Hepatic stellate cell (primary cell): ENCODE measurements around the gene CRB2.
A peak's percentile ranks its signal among the peaks of the same experiment; 100 is the strongest.

Experiments
- DNase-seq: peaks from one replicate; pipeline ENCODE4 v3.0.0; 2011; ENCODE audit warnings: low spot score

CRB2 gene

DNA sequence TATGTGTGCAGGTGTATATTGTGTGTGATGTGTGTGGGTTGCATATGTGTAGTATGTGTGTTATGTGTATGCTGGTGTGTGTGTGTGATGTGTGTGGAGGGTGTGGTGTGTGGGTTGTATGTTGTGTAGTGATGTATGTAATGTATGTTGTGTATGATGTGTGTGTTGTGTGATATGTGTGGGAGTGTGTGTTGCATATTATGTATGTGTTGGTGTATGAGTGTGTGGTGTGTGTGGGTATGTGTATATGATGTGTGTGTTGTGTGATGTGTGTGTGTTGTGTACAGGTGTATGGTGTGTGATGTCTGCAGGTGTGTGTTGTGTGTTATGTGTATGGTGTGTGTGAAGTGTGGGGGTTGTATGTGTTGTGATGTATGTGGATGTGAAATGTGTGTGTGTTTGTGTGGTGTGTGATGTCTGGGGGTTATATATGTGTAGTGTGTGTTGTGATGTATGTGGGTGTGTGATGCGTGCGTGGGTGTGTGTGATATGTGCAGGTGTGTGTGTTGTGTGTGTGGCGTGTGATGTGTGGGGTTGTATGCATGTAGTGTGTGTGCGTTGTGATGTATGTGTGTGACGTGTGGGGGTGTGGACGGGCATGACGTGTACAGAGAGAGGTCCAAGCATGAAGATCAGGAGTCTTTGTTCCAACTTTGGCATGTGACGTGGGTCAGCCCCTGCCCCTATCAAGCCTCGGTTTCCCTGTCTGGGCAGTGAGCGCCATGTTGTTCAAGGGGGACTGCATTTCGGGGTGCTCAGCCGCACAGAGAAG lies 8.5 kb upstream of the CRB2 start:
- DNase-seq: no peak

DNA sequence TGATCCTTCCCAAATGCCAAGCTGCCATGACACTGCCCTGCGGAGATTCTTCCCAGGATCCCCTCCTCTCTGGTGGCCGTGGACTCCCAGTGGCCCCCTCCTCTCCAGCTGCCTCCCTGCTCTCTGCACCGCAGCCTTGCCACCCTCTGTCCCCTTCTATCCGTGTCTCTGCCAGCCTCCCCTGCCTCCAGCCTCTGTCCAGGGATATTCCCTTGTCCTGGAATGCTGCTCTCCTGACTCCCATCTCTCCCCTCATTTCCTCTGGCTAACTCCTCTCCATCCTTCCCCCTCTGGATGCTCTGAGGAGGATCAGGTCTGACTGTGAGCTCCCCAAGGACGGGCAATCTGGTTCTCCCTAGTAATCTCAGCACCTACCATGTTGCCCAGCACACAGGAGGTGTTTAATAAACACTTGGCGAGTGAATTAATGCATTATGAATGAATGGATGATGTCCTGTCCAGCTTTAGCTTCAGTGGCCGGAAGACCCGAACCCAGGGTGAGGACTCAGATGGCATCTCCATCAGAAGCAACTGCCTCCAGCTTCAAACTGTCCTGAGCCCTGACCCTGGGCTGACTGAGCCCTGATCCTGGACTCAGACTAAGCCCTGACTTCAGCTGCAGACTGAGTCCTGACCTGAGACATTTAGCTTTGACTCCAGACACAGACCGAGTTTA lies 7.5 kb upstream of the CRB2 start:
- DNase-seq: no peak

DNA sequence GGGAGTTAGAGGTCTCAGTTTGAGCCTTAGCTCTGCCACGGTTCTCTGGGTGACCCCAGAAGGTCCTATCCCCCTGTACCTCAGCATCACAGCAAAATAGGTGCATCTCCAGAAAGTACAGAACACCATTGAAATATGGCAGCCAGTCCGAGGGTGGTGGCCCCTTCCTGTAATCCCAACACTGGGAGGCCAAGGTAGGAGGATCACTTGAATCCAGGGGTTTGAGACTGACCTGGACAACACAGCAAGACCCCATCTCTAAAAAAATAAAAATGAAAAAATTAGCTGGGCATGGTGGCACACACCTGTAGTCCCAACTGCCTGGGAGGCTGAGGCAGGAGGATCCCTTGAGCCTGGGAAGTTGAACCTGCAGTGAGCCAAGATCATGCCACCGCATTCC lies 7.0 kb upstream of the CRB2 start:
- DNase-seq: no peak

DNA sequence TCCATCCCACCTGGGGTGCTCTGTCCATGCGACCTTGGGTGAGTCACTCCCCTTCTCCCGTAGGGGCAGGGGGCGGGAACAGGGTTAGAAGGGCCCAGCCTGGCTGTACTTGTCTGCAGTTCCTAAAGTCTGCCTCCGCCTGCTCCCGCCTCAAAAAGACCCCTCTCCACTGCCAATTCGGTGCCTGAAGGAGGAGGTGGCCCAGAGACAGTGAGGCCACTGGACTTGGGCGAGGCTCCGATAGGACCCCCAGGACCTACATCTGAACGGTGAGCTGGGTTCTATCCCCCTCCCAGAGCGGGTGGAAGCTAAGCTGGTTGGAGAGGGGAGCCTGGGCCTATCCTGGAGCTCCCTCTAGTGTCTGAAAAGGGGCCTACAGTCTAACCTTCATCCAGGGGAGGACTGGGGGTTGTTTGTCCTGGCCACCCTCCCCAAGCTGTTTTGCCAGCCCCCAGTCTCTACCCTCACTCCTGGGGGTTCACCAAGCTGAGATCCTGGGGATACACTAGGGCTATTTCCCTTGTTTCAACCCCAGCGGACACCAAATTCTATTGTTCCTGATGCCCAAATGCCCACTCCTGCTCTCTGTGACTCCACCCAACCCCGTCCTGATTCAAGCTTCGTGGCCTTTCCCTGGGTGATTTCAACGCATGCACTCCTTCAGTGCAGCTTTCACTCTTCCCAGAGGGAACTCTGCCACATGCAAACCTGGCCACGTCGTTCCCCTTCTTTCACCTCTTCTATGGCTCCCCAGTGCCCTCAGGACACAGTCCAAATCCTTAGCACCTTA lies 6.1 kb upstream of the CRB2 start:
- DNase-seq: peak; percentile 86

DNA sequence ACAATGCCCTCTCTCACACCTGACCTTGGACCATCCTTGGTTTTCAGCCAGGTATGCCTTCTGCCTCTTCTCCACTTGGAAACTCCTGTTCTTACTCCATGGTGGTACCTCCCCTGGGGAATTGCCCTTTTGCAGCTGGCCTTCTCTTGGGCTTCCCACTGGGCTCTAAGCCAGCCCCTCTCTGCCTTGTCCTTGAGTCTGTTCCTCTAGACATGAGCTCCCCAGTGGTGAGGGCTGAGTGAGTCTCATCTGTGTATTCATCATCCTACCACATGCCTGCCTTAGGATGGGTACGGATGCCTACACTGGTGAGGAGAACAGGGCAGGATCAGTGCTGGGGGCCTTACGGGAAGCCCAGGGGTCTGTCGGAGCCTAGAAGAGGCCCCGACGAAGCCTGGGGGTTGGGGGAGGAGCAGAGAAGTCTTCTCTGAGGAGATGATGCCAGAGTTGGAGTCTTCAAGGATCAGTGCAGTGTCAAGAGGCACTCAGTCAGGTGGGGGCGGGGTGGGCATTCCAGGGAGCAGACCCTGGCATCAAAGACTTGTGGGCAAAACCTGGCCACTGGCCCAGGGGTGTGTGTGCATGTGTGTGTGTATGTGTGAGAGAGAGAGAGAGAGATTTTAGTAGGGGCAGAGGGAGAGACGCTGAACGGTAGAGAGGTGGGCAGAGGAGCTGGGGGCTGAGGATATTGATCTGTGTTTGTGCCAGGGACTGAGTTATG lies 5.2 kb upstream of the CRB2 start:
- DNase-seq: no peak

DNA sequence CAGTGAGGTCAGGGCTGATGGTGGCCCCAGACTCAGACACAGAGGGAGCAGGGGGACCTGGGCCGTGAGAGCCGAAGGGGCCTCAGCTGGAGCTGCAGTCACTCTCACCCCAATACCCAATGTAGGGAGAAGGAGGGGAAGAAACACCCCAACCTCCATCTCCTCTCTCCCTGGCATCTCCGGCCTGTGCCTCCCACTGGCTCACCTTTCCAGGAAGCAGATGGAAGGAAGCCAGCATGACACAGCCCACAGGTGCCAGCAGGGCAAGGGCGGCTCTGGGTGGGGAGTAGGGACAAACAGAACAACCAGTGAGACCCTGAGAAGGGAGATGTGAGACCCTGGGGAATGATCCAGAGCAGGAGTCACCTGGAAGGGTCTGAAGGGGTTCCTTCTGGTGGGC lies 3.0 kb upstream of the CRB2 start:
- no peak for DNase-seq

DNA sequence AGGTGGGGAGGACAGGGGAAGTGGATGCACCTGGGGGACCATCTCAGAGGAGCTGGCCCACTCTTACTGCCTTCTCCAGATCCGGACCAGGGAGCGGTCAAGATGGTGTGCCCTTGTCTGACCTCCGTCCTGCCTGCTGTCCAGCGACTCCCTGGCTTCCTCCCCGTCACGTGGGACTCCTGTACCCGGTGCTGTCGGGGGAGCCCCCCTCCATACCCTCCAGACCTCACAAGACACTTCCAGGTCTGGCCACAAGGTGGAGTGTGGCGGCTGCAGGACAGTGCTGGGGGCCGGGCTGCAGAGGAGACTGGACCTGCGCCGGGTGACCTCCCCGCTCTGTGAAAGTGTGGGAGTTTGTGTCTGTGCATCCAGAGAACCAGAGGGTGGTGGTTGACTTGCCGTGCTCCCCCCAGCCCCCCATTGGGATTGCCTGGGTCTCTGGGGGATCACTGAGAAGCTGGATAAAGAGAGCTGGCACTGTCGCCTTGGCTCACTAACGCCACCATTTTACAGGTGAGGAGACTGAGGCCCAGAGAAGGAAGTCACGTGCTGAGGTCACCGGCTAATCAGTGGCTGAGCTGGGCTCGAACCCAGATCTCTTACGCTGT lies 1.9 kb upstream of the CRB2 start:
- DNase-seq: peak; percentile 90

DNA sequence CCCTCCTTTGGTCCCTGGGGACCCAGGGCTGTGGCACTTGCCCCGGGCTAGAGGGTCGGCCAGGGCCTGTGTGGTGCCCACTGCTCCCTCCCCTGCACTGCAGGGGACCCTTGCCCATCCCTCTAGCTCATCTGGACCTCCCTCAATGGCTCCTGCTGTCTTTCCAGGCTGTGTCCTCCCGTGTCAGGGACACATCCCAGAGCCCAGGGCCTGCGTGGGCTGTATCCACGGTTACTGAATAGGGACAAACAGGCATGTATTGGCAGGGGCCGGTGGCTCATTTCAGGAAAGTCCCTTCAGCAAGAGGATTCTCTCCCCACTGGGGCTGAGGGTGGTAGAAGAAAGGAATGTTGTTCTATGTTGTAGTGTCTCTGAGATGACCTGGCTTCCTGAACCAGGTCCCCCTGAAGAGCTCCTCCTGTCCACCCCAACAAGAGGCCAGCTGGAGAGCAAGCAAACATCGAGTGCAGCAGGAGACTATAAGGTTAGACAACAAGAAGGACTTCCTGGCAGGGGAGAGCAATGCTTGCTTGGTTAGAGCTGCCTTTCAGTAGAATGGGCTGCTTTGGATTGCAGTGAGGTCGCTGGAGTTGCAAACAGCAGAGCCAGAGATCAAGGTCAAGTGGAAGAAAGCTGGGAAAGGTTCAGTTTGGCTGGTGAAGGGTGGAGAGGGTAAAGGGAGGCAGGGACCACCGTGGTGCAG lies 1.0 kb upstream of the CRB2 start:
- no peak for DNase-seq

DNA sequence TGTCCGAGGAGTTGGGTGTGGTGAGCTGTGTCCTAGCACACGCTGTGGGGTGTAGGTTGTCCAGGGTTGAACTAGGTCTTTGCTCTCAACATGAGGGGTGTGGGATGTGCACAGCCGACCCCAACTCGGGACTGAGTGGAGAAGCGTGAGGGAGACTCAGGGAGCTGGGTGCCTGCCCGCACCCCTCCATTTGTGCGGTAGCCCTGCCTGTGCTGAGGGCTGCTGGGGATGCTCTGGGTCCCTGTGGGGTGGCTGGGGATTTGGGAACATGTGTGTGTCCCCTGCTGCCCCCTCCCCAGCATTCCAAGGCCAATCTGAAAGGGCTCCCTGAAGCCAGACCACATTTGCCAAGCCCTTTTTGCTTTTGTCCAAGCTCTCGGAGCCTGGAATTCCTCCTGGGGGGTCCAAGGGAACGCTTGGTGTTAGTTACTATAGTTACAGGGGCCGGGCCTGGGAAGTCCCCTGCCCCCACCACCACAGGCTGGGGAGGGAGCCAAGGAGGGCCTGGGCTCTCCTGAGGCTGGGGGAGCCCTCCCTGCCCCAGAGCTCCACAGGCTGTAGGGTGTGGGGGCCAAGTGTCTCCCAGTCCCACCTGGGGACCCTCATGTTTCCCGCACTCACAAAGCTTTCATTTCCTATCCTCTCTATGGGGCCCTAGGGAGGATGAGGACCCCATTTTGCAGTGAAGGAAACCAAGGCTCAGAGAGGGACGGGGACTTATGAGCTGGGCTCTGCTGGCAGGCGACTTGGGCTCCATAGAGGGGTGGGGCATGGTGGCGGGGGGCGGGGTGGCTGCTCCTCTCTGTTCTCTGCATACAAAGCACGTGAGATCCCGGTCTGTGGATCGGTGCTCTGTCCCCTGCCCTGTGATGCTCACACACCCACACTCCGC lies 1.1 kb downstream of the CRB2 start:
- DNase-seq: no peak

DNA sequence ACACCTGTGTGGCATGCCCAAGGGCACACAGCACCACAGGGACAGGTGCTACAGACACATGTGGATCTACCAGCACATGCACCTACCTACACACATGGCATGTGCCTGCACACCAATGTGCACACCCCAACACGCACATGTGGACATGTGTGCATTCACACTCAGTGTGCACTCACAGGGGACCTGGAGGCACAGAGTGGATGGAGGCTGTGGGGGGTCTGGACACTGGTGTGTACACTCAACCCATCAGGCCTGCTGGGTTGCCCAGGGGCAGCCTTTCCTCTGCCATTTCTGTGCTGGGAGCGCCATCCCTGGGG lies 1.7 kb downstream of the CRB2 start:
- no peak for DNase-seq

DNA sequence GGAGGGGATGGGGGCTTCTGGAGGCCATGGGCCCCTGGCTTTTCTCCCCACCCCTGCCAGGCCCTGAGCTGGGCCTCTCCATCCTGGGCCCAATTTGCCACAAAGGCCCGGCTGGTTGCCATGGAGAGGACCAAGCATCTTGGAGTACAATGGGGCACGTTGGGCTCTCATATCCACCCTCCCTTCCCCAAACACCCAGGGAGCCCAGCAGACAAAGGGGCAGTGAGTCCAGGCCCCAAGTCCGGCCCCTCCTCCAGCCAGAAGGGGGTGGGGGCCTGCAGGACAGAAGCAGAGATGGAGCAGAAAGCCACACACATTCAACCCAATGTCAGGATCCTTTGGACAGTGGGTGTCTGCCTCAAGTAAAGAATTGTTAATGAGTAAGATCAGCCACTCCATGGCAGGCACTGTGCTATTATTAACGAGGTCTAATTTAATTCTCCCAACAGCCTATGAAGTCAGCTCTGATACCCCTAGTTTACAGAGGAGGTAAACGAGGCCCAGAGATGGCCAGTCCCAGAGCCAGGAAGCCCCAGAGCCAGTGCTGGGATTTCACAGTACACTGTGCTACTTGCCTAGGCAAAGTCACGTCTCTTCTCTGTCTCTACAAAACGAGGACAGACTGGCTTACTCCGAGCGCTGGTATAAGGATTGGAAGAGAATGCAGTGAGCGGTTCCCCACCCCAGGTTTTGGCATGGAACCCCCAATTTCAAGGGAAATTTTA lies 2.3 kb downstream of the CRB2 start:
- DNase-seq: no peak

DNA sequence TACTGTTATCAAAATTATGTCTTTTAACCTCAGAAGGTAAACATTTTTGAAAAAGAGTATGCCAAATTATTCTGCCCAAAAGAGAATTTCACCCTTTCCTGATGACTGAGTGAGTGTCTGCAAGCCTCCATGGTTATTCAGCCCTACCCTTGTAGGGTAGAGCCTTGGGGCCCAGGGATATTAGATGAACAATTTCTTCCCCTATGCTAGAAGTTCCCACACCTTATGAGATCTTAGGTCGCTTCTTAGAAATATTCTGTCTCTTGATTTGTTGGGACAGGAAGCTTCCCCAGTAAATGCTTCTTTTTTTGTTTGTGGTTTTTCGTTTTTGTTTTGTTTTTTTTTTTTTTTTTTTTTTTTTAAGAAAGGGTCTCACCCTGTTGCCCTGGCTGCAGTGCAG lies 3.1 kb downstream of the CRB2 start:
- DNase-seq: no peak

DNA sequence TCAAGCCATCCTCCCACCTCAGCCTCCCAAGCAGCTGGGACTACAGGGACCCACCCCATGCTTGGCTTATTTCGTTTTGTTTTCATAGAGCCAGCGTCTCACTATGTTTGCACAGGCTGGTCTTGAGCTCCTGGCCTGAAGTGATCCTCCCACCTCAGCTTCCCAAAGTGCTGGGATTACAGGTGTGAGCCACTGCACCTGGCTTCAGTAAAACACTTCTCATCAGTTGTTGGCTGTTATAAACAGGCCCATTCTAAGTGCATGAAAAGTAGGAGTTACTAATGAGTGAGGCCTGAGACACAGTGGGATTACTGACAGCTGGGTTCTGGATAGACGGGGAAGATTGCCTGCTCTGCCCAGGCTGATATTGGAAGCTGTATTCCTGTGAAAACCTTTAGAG lies 3.5 kb downstream of the CRB2 start:
- no peak for DNase-seq

DNA sequence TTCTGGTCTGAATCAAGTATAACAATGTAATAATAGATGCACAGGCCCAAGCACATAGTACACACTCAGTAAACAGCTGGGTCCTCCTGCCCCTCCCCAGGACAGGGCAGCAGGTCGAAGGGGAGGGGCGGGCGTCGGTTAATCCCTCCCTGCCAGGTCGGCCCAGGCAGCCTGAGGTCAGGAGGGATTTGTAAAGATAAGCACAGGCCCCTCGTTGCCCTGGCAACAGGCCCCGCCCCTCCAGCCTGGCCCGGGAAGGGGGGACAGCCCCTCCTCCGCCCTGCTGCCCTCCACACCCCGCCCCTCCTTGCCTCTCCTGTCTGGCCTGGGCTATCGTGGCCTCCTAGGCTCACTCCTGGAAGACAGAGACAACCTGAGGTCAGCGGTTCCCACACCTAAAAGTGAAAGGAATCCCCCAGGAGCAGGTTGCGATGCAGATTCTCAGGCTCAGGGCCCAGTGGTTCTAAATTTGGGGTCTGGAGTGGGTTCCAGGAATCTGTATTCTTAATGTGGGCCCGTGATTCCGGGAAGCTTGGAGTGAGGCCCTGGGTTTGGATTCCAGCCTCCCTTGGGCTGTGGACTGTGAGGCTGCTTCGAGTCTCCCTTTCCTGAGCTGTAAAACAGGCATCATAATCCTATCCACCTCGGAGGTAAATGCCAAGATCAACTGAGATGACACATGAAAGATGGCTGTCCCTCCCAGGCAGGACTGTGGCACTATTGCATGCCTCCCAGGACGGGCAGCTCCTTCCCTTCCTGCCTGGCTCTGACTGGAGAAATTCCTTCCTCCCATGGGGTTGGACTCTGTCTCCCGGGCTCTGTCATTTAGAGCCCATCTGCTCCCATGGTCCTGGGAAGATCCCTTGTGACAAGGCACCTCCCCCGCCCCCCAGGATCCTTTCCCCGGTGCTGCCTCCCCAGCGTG lies 4.4 kb downstream of the CRB2 start:
- DNase-seq: no peak

DNA sequence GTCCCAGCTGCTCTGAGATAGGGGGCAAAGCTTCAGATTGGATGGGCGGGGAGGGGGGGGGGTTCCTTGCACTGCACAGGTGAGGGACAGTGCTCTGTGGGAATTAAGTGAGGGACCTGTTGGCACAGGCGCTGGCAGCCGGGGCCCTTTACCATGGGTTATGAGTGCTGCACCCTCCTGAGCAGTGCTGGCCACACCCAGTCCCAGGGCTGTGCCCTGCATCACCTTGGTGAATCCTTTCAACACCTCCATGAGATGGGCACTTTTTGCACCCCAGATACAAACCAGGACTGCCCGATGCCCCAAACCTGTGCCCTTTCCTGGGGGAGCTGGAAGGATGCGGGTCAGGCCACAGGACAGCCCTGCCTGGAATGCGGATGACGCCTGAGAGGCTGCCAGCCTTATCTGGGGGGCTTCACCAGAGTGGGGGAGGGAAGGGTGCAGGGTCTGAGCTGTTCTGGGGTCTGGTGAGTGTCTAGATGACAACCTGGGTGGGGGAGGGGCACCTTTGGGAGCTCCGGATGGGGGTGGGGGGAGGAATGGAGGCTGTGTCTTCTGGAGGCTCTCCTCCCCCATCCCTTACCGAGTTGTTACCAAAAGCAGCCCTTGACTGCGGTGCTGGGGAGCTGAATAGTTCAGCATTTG lies 5.2 kb downstream of the CRB2 start:
- DNase-seq: no peak

DNA sequence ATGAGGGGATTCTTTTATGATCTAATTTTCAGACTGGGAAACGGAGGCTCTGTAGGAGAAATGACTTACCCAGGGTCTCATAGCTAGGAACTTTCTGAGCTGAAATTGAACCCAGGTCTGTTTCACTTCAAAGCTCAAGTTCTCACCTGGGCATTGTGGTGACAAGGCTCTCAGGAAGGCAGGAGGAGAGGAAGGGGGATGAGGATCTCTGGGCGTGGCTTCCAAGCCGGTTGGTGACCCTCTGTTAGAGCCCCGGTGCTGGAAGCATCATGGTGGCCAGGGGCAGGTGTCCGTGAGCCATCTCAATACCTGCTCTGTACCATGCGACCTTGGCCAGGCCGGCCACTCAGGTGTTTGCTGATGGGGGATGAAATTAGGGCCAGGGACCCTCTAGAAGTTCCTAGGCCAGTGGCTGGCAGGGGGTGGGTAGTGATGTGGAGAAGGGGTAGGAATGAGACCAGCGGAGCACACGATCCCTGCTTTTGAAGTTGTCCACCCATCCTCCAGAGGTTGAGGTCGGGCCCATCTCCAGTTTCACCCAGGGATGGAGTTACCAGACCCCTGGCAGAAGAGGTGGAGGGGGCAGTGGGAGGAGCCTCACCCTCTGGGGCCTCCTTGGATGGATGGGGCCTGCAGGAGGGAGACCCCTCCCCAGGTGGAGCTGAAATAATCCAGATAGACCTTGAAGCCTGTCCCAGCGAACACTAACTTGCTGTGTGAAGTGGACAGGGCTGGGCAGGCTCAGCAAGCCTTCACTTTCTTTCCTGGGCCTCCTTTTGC lies 5.9 kb downstream of the CRB2 start:
- no peak for DNase-seq

DNA sequence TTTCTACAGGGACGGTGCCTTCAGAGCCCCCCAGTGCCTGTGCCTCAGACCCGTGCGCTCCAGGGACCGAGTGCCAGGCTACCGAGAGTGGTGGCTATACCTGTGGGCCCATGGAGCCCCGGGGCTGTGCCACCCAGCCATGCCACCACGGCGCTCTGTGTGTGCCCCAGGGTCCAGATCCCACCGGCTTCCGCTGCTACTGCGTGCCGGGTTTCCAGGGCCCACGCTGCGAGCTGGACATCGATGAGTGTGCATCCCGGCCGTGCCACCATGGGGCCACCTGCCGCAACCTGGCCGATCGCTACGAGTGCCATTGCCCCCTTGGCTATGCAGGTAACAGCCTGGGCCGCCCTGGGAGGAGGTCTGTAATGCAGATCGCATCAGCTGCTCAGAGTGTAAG lies 6.9 kb downstream of the CRB2 start:
- no peak for DNase-seq
